H9 (cell line): ENCODE results near the gene CREBRF. TPM values are rescaled to one million over a fixed set of nuclear protein-coding genes. Genes with fewer than 3 reads are reported as not detected.
A peak's percentile ranks its signal among the peaks of the same experiment; 100 is the strongest.

ENCODE experiments used
- DNase-seq: peaks from one replicate; pipeline ENCODE4 v3.0.0-alpha.2; 2017
- H2AFZ ChIP-seq: one replicate; pipeline ENCODE4 v1.6.1; 2013; ENCODE audit warnings: mild to moderate bottlenecking, low read length, control low read depth, moderate library complexity
- H2AK5ac ChIP-seq: 2 replicates; pipeline ENCODE4 v1.6.1; 2013; ENCODE audit warnings: low read length, control low read depth, mixed read lengths; ENCODE audit not compliant: insufficient read length
- H2BK120ac ChIP-seq: one replicate; pipeline ENCODE4 v1.6.1; 2013; ENCODE audit warnings: low read depth, mild to moderate bottlenecking, low read length, control low read depth, inconsistent platforms; ENCODE audit not compliant: poor library complexity, severe bottlenecking
- H2BK12ac ChIP-seq: 2 replicates; pipeline ENCODE4 v1.6.1; 2013; ENCODE audit warnings: low read length, control low read depth, mixed read lengths, low read depth; ENCODE audit not compliant: insufficient read length
- H2BK15ac ChIP-seq: 2 replicates; pipeline ENCODE4 v1.6.1; 2013; ENCODE audit warnings: low read depth, low read length, control low read depth
- H2BK20ac ChIP-seq: one replicate; pipeline ENCODE4 v1.6.1; 2013; ENCODE audit warnings: low read depth, mild to moderate bottlenecking, low read length, control low read depth, inconsistent platforms; ENCODE audit not compliant: poor library complexity, severe bottlenecking
- H2BK5ac ChIP-seq: 2 replicates; pipeline ENCODE4 v1.6.1; 2013; ENCODE audit warnings: low read length, control low read depth, mixed read lengths; ENCODE audit not compliant: insufficient read length
- H3K14ac ChIP-seq: 2 replicates; pipeline ENCODE4 v1.6.1; 2013; ENCODE audit warnings: low read length, control low read depth; ENCODE audit not compliant: insufficient read depth
- H3K18ac ChIP-seq: 2 replicates; pipeline ENCODE4 v1.6.1; 2013; ENCODE audit warnings: low read depth, mild to moderate bottlenecking, mixed read lengths, low read length, control low read depth; ENCODE audit not compliant: insufficient read length
- H3K23ac ChIP-seq: 2 replicates; pipeline ENCODE4 v1.6.1; 2013; ENCODE audit warnings: low read length, control low read depth, mixed read lengths, low read depth; ENCODE audit not compliant: insufficient read length
- H3K23me2 ChIP-seq: 2 replicates; pipeline ENCODE4 v1.6.1; 2013; ENCODE audit warnings: low read depth, mild to moderate bottlenecking, mixed read lengths, low read length, control low read depth; ENCODE audit not compliant: insufficient read length, poor library complexity, severe bottlenecking
- H3K27ac ChIP-seq: 2 replicates; pipeline ENCODE4 v1.5.1; 2013; ENCODE audit warnings: low read length, control low read depth, mixed read lengths, low read depth; ENCODE audit not compliant: insufficient read length
- H3K27me3 ChIP-seq: 2 replicates; pipeline ENCODE4 v1.6.1; 2013; ENCODE audit warnings: low read length, control low read depth, inconsistent platforms; ENCODE audit not compliant: insufficient read depth
- H3K4ac ChIP-seq: 2 replicates; pipeline ENCODE4 v1.6.1; 2013; ENCODE audit warnings: low read depth, mild to moderate bottlenecking, control low read depth, inconsistent platforms, low read length, moderate library complexity
- H3K4me1 ChIP-seq: 2 replicates; pipeline ENCODE4 v1.6.1; 2013; ENCODE audit warnings: low read length, control low read depth, inconsistent platforms; ENCODE audit not compliant: insufficient read depth
- H3K4me2 ChIP-seq: 2 replicates; pipeline ENCODE4 v1.6.1; 2013; ENCODE audit warnings: low read length, control low read depth, mixed read lengths; ENCODE audit not compliant: insufficient read length, insufficient read depth
- H3K56ac ChIP-seq: 2 replicates; pipeline ENCODE4 v1.6.1; 2013; ENCODE audit warnings: low read depth, mild to moderate bottlenecking, mixed read lengths, low read length, control low read depth; ENCODE audit not compliant: insufficient read length
- H3K79me1 ChIP-seq: 2 replicates; pipeline ENCODE4 v1.6.1; 2013; ENCODE audit warnings: low read depth, mild to moderate bottlenecking, moderate library complexity, low read length, control low read depth, inconsistent platforms; ENCODE audit not compliant: insufficient read depth, poor library complexity, severe bottlenecking
- H3K79me2 ChIP-seq: 2 replicates; pipeline ENCODE4 v1.6.1; 2013; ENCODE audit warnings: low read length, control low read depth, inconsistent platforms; ENCODE audit not compliant: insufficient read depth
- H3K9ac ChIP-seq: 2 replicates; pipeline ENCODE4 v1.6.1; 2013; ENCODE audit warnings: low read length, control low read depth, mixed read lengths; ENCODE audit not compliant: insufficient read length; ENCODE audit errors: extremely low read depth
- H3K9me3 ChIP-seq: one replicate; pipeline ENCODE4 v1.6.1; 2013; ENCODE audit warnings: low read depth, low read length, inconsistent platforms; ENCODE audit not compliant: control insufficient read depth
- H3T11ph ChIP-seq: one replicate; pipeline ENCODE4 v1.6.1; 2013; ENCODE audit warnings: mild to moderate bottlenecking, low read length, control low read depth, inconsistent platforms
- H4K20me1 ChIP-seq: one replicate; pipeline ENCODE4 v1.6.1; 2013; ENCODE audit not compliant: control insufficient read depth, insufficient read length, insufficient read depth
- H4K5ac ChIP-seq: 2 replicates; pipeline ENCODE4 v1.6.1; 2013; ENCODE audit warnings: low read depth, mild to moderate bottlenecking, mixed read lengths, low read length, control low read depth; ENCODE audit not compliant: insufficient read length
- H4K8ac ChIP-seq: replicated peaks from 2 replicates; pipeline ENCODE4 v1.6.1; 2013; ENCODE audit warnings: low read length, control low read depth, mixed read lengths, low read depth; ENCODE audit not compliant: insufficient read length
- H4K91ac ChIP-seq: 2 replicates; pipeline ENCODE4 v1.6.1; 2013; ENCODE audit warnings: low read depth, mild to moderate bottlenecking, moderate library complexity, mixed read lengths, low read length, control low read depth; ENCODE audit not compliant: insufficient read length
- H3K27ac Mint-ChIP-seq, 3 experiments: 2 replicates in 2 of 3; 3 replicates in 1 of 3; pipeline ENCODE4 v1.8.0; 2020 to 2021; ENCODE audit warnings: mixed read lengths in 3 of 3, mild to moderate bottlenecking in 1 of 3, moderate library complexity in 1 of 3
- H3K27me3 Mint-ChIP-seq: 2 replicates; pipeline ENCODE4 v1.8.0; 2021; ENCODE audit warnings: low read depth, mild to moderate bottlenecking, moderate library complexity, mixed read lengths
- H3K36me3 Mint-ChIP-seq, 3 experiments: 2 replicates in 2 of 3; 3 replicates in 1 of 3; pipeline ENCODE4 v1.8.0; 2020 to 2021; ENCODE audit warnings: low read depth in 3 of 3, mixed read lengths in 3 of 3; ENCODE audit not compliant: insufficient read depth in 1 of 3
- H3K4me1 Mint-ChIP-seq, 2 experiments: 2 replicates each; pipeline ENCODE4 v1.8.0; 2020; ENCODE audit warnings: mixed read lengths in 2 of 2
- H3K4me3 Mint-ChIP-seq, 2 experiments: 2 replicates in 1 of 2; 3 replicates in 1 of 2; pipeline ENCODE4 v1.8.0; 2020 to 2021; ENCODE audit warnings: mild to moderate bottlenecking in 2 of 2, mixed read lengths in 2 of 2, moderate library complexity in 1 of 2
- H3K9me3 Mint-ChIP-seq, 2 experiments: 2 replicates in 1 of 2; 3 replicates in 1 of 2; pipeline ENCODE4 v1.8.0; 2020; ENCODE audit warnings: mild to moderate bottlenecking in 2 of 2, mixed read lengths in 2 of 2, moderate library complexity in 1 of 2
- WGBS: extraction: QIAGEN DNeasy Blood & Tissue Kit; methylation state at CpG from one replicate; pipeline ENCODE4 v1.1.7; 2013; ENCODE audit warnings: missing lambda C conversion rate, low lambda C conversion rate, mixed read lengths; ENCODE audit not compliant: insufficient read length; ENCODE audit errors: extremely low coverage; 5-methylcytosine and 5-hydroxymethylcytosine counted together
- total RNA-seq: library from RNA; stranded (reverse); gene quantifications from 2 replicates; pipeline ENCODE4 v1.2.1, GENCODE V29; 2021
- TF ChIP-seq, protein P1 (sequence below): fragments of 200-600 bp; sonication (generic); conservative IDR thresholded peaks from 3 replicates; pipeline ENCODE4 v1.8.0; 2021; ENCODE audit warnings: antibody characterized with exemption, mild to moderate bottlenecking

The CREBRF gene
- total RNA-seq, 1 experiment from 2014 or later, result 2.7 TPM

GRCh38 chr5:173050791-173051190, 5.4 kb upstream of the CREBRF start:
- H2BK120ac ChIP-seq, result no peak overlapping the region
- H3K4me1 ChIP-seq, result no peaks in the 10 kb centered on the region; the same call in 1 of the 2 replicates
- H3K27ac ChIP-seq, result no peak overlapping the region
- peaks cover 2% of the 10 kb centered on the region for H3K23me2 ChIP-seq
- no peak overlapping the region for H2BK15ac ChIP-seq
- no peak overlapping the region for H3K18ac ChIP-seq
- no peak overlapping the region for H4K5ac ChIP-seq
- H3K56ac ChIP-seq, result no peak overlapping the region
- Mint-ChIP-seq H3K27ac (no peak overlapping the region), H3K4me3 (no peak overlapping the region), H3K36me3 (no peaks in the 10 kb centered on the region), H3K9me3 (no peaks in the 10 kb centered on the region), H3K4me1 (peaks cover 13 to 17% of the 10 kb centered on the region in 2 experiments), H3K27me3 (peaks cover 23% of the 10 kb centered on the region)
- no peak for DNase-seq
- H3T11ph ChIP-seq, result no peak overlapping the region
- no peaks in the 10 kb centered on the region for H3K79me2 ChIP-seq
- no peaks in the 10 kb centered on the region for H3K27me3 ChIP-seq
- H2AK5ac ChIP-seq, result no peak overlapping the region
- no peak overlapping the region for H4K91ac ChIP-seq
- H3K14ac ChIP-seq, result no peak overlapping the region
- no peak overlapping the region for H2BK5ac ChIP-seq
- no peak overlapping the region for H3K4ac ChIP-seq
- H3K9me3 ChIP-seq, result no peaks in the 10 kb centered on the region
- H3K23ac ChIP-seq, result no peak overlapping the region
- no peaks in the 10 kb centered on the region for H3K79me1 ChIP-seq
- no peaks in the 10 kb centered on the region for H4K20me1 ChIP-seq
- H3K4me2 ChIP-seq, result no peak overlapping the region
- TF ChIP-seq, protein P1, sequence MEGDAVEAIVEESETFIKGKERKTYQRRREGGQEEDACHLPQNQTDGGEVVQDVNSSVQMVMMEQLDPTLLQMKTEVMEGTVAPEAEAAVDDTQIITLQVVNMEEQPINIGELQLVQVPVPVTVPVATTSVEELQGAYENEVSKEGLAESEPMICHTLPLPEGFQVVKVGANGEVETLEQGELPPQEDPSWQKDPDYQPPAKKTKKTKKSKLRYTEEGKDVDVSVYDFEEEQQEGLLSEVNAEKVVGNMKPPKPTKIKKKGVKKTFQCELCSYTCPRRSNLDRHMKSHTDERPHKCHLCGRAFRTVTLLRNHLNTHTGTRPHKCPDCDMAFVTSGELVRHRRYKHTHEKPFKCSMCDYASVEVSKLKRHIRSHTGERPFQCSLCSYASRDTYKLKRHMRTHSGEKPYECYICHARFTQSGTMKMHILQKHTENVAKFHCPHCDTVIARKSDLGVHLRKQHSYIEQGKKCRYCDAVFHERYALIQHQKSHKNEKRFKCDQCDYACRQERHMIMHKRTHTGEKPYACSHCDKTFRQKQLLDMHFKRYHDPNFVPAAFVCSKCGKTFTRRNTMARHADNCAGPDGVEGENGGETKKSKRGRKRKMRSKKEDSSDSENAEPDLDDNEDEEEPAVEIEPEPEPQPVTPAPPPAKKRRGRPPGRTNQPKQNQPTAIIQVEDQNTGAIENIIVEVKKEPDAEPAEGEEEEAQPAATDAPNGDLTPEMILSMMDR, result no peak
- no peak overlapping the region for H2BK20ac ChIP-seq
- no peak overlapping the region for H3K9ac ChIP-seq
- H2AFZ ChIP-seq, result no peak overlapping the region
- H4K8ac ChIP-seq, result no peak overlapping the region
- WGBS, result no CpG with 5 or more reads among the region's 2 CpGs
- H2BK12ac ChIP-seq, result peak overlapping the region; percentile 62
